NCI-H2196 treated with DMSO at 0.1 percent for 48 hours (cell line): Measurements from ENCODE around the gene TUBG1.
A peak's percentile ranks its signal among the peaks of the same experiment; 100 is the strongest.
"Not testable (repeated sequence)": the region's sequence is repeated elsewhere in the genome, so short reads cannot be mapped to it uniquely, and the experiment has no call there.

ENCODE experiments used
- DNase-seq: peaks from one replicate; lab custom pipeline; 2025; ENCODE audit not compliant: unreplicated experiment; lab: John Stamatoyannopoulos, UW

Gene TUBG1

GRCh38 chr17:42623271-42623670 is 13.8 kb downstream of the TUBG1 start:
- DNase-seq = no peak

GRCh38 chr17:42623732-42624596 is 14.5 kb downstream of the TUBG1 start:
- DNase-seq = peak; percentile 26

- DNase-seq = not testable (repeated sequence)
Observed at GRCh38 chr17:42627032-42627764, 17.7 kb downstream of the TUBG1 start.

GRCh38 chr17:42629411-42630009 is 20.0 kb downstream of the TUBG1 start:
- no peak for DNase-seq

GRCh38 chr17:42632949-42633444 is 23.5 kb downstream of the TUBG1 start:
- DNase-seq = no peak

GRCh38 chr17:42639525-42640113 is 30.1 kb downstream of the TUBG1 start:
- DNase-seq = no peak

- DNase-seq = no peak
Observed at GRCh38 chr17:42640121-42640520, 30.6 kb downstream of the TUBG1 start.

- no peak for DNase-seq
Observed at GRCh38 chr17:42642336-42642735, 32.9 kb downstream of the TUBG1 start.

GRCh38 chr17:42647778-42648177 is 38.3 kb downstream of the TUBG1 start:
- DNase-seq = no peak

GRCh38 chr17:42651392-42651791 is 41.9 kb downstream of the TUBG1 start:
- no peak for DNase-seq

GRCh38 chr17:42653179-42654124 is 44.0 kb downstream of the TUBG1 start:
- no peak for DNase-seq

GRCh38 chr17:42655528-42655927 is 46.0 kb downstream of the TUBG1 start:
- DNase-seq = no peak

- DNase-seq = no peak
Observed at GRCh38 chr17:42657824-42658588, 48.5 kb downstream of the TUBG1 start.

GRCh38 chr17:42659079-42659931 is 49.8 kb downstream of the TUBG1 start, which contains the start of gene TUBG2:
TUBG2 (plus strand) TSS chr17:42659284; CDS start chr17:42659504, 220 bp downstream.
- peak; percentile 66 for DNase-seq

GRCh38 chr17:42659932-42660274 is 50.4 kb downstream of the TUBG1 start:
- not testable (repeated sequence) for DNase-seq

GRCh38 chr17:42660692-42661345 is 51.3 kb downstream of the TUBG1 start:
- no peak for DNase-seq
